ENCODE measurements around the gene PTGES3L.
"Not testable (repeated sequence)": the region's sequence is repeated elsewhere in the genome, so short reads cannot be mapped to it uniquely, and the experiment has no call there.

PTGES3L gene

DNA sequence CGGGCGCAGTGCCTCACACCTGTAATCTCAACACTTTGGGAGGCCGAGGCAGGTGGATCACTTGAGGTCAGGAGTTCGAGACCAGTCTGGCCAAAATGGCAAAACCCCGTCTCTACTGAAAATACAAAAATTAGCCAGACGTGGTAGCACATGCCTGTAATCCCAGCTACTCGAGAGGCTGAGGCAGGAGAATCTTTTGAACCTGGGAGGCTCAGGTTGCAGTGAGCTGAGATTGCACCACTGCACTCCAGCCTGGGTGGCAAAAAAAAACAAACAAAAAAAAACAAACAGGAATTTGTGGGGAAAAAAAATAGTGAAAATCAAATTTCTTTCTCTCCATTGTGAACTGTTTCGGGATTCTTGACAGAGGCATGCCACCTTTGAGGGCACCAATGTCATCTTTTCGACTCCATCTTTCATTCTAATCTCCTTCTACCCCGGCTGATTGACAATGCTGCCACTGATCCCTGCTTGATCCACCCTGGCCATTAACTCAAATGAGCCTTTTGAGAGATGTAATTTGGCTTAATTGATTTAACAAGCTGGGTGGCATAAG is 60.3 kb downstream of the PTGES3L start:
- not testable (repeated sequence) for DNase-seq

DNA sequence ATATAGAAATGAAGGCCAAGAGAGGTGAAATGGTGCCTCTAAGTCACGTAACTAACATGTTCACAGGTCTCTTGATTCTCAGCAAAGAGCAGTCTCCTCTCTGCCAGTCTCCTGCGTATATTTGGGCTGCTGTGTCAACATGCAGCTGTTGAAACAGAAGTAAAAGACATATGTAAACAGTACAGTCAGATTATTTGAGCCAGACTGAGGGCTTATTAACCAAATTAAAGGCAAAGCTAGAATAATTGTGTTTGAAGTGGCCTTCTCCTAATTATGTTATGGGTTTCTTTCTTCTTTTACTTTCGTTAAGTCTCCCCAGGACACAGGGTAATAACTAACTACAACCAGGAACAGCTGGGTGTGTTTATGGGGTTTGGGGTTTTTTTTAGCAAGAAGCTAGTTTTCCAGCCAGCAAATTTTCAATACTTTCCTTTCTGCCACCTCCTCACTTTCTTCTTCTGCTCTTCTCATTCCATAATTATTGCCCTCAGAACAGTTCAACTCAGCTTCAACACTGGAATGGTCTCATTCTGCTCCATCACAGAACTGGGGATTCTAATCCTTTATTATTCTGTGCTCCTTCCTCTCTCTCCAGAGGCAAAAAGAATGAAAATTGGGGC is 60.9 kb downstream of the PTGES3L start:
- DNase-seq, result no peak

Measured in activated gamma-delta T cell (primary cell).